ENCODE data around the gene LRRC14B.

- TF ChIP-seq, protein P1, sequence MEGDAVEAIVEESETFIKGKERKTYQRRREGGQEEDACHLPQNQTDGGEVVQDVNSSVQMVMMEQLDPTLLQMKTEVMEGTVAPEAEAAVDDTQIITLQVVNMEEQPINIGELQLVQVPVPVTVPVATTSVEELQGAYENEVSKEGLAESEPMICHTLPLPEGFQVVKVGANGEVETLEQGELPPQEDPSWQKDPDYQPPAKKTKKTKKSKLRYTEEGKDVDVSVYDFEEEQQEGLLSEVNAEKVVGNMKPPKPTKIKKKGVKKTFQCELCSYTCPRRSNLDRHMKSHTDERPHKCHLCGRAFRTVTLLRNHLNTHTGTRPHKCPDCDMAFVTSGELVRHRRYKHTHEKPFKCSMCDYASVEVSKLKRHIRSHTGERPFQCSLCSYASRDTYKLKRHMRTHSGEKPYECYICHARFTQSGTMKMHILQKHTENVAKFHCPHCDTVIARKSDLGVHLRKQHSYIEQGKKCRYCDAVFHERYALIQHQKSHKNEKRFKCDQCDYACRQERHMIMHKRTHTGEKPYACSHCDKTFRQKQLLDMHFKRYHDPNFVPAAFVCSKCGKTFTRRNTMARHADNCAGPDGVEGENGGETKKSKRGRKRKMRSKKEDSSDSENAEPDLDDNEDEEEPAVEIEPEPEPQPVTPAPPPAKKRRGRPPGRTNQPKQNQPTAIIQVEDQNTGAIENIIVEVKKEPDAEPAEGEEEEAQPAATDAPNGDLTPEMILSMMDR (IDR thresholded peaks at IDR 0.05), result no peak
- no peak for TF ChIP-seq POLR2AphosphoS5 (IDR thresholded peaks at IDR 0.05; ENCODE audit: low read depth, low read length)
- TF ChIP-seq, protein P2, sequence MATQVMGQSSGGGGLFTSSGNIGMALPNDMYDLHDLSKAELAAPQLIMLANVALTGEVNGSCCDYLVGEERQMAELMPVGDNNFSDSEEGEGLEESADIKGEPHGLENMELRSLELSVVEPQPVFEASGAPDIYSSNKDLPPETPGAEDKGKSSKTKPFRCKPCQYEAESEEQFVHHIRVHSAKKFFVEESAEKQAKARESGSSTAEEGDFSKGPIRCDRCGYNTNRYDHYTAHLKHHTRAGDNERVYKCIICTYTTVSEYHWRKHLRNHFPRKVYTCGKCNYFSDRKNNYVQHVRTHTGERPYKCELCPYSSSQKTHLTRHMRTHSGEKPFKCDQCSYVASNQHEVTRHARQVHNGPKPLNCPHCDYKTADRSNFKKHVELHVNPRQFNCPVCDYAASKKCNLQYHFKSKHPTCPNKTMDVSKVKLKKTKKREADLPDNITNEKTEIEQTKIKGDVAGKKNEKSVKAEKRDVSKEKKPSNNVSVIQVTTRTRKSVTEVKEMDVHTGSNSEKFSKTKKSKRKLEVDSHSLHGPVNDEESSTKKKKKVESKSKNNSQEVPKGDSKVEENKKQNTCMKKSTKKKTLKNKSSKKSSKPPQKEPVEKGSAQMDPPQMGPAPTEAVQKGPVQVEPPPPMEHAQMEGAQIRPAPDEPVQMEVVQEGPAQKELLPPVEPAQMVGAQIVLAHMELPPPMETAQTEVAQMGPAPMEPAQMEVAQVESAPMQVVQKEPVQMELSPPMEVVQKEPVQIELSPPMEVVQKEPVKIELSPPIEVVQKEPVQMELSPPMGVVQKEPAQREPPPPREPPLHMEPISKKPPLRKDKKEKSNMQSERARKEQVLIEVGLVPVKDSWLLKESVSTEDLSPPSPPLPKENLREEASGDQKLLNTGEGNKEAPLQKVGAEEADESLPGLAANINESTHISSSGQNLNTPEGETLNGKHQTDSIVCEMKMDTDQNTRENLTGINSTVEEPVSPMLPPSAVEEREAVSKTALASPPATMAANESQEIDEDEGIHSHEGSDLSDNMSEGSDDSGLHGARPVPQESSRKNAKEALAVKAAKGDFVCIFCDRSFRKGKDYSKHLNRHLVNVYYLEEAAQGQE (IDR thresholded peaks at IDR 0.05; ENCODE audit: insufficient read depth in 1 of 2, low read depth in 2 of 2, low read length in 1 of 2), result no peak
- TF ChIP-seq SIN3A (IDR thresholded peaks at IDR 0.05; ENCODE audit: borderline replicate concordance, insufficient read depth, low read depth, low read length), result no peak
These were observed 43.2 kb downstream of the LRRC14B start for GRCh38 chr5:234450-234849.
